ENCODE measurements around the gene MIPEP. TPM values are rescaled to one million over a fixed set of nuclear protein-coding genes. Genes with fewer than 3 reads are reported as not detected.

MIPEP gene
- total and polyA plus RNA-seq, 10 of the 15 experiments (the other 5 are each of a cell fraction or from before 2014, with no cell fraction given) = 15.6 to 56.2 (median 29.8) TPM

GRCh38 chr13:23817136-23817535 lies 72.1 kb downstream of the MIPEP start:
- intact Hi-C loops (cut with micrococcal nuclease; ENCODE audit: unreplicated experiment) = no loop called here
- RAD21 ChIA-PET (ENCODE audit: unreplicated experiment) = no interaction called here
- H3K4me3 ChIP-seq = no peak overlapping the region
- no peak for TF ChIP-seq RELA (IDR thresholded peaks at IDR 0.05; ENCODE audit: borderline replicate concordance, partially characterized antibody)
- no peak for TF ChIP-seq CEBPZ (IDR thresholded peaks at IDR 0.05; ENCODE audit: low read depth, low read length)
- TF ChIP-seq MYB (IDR thresholded peaks at IDR 0.05; ENCODE audit: borderline replicate concordance, low read depth, low read length) = no peak
- no peak for TF ChIP-seq FOS (IDR thresholded peaks at IDR 0.05; ENCODE audit: borderline replicate concordance, extremely low read depth, insufficient read length)
- no peak for TF ChIP-seq EED (IDR thresholded peaks at IDR 0.05; ENCODE audit: low read depth)
- no peak for TF ChIP-seq RFX5 (IDR thresholded peaks at IDR 0.05; ENCODE audit: low read depth, low read length)
- no peak for TF ChIP-seq ATF3 (IDR thresholded peaks at IDR 0.05; ENCODE audit: borderline replicate concordance, extremely low read depth, low read depth, low read length)
- no peak for TF ChIP-seq NBN (IDR thresholded peaks at IDR 0.05)
- TF ChIP-seq BRCA1 (IDR thresholded peaks at IDR 0.05; ENCODE audit: low read depth, low read length) = no peak
- no peak for TF ChIP-seq BMI1 (IDR thresholded peaks at IDR 0.05; ENCODE audit: borderline replicate concordance)
- no peak for TF ChIP-seq TBL1XR1 (IDR thresholded peaks at IDR 0.05; ENCODE audit: low read depth, low read length)
- TF ChIP-seq RUNX3 (IDR thresholded peaks at IDR 0.05; ENCODE audit: low read length) = no peak
- no peak for TF ChIP-seq BCL3 (IDR thresholded peaks at IDR 0.05; ENCODE audit: borderline replicate concordance, insufficient read depth, low read depth, low read length, poor library complexity, severe bottlenecking)
- TF ChIP-seq NFXL1 (IDR thresholded peaks at IDR 0.05; ENCODE audit: borderline replicate concordance) = no peak
- TF ChIP-seq CBX5 (IDR thresholded peaks at IDR 0.05; ENCODE audit: low read depth) = no peak
- TF ChIP-seq CBFB (IDR thresholded peaks at IDR 0.05; ENCODE audit: low read depth) = no peak
- TF ChIP-seq BCL11A (IDR thresholded peaks at IDR 0.05; ENCODE audit: low read depth, low read length) = no peak
- SMC1A ChIA-PET (ENCODE audit: uncharacterized antibody, unreplicated experiment) = interaction anchor here (1.1 to 3.9 kb wide), 3 partner anchors 11 to 33 kb away, joined by 3 to 15 read pairs (median 3); no protein-coding TSS in a partner anchor
- no peak overlapping the region for H3K4me2 ChIP-seq (ENCODE audit: control insufficient read depth, insufficient read depth)
- FAIRE-seq (no peak), ATAC-seq (no peak), DNase-seq (ENCODE audit: low read depth, low spot score) (no peak)
- no peaks in the 10 kb centered on the region for H4K20me1 ChIP-seq (ENCODE audit: control insufficient read depth, insufficient read depth)
- H2AFZ ChIP-seq (ENCODE audit: control insufficient read depth, low read depth, low read length) = no peak overlapping the region
- 100% methylated on average over 2 of the region's 2 CpGs for WGBS (ENCODE audit: insufficient coverage, insufficient replicate concordance, low lambda C conversion rate, missing lambda C conversion rate)
- no peaks in the 10 kb centered on the region for H3K27me3 ChIP-seq (replicated peaks in 1 of 2; ENCODE audit: control insufficient read depth in 2 of 2, insufficient read depth in 2 of 2, low read length in 1 of 2)
- no peaks in the 10 kb centered on the region for H3K9me3 ChIP-seq (replicated peaks; ENCODE audit: control insufficient read depth, insufficient read depth, low read length)
- no TSS peak for BruUV-seq (replicated peaks)
- no peak overlapping the region for H3K9ac ChIP-seq (ENCODE audit: control insufficient read depth, insufficient read depth, low read length)
- H3K79me2 ChIP-seq (ENCODE audit: control insufficient read depth, insufficient read depth, low read length) = no peaks in the 10 kb centered on the region
- H3K27ac ChIP-seq (ENCODE audit: control insufficient read depth, insufficient read depth) = no peak overlapping the region
- peaks cover 2% of the 10 kb centered on the region for H3K4me1 ChIP-seq (ENCODE audit: control insufficient read depth, insufficient read depth, low read length)
- in situ Hi-C loops (cut with MboI) = no loop called here
- no peaks in the 10 kb centered on the region; a peak in 1 of 4 replicates for H3K36me3 ChIP-seq (ENCODE audit: control insufficient read depth in 2 of 2, insufficient read depth in 2 of 2, low read length in 1 of 2)
- POLR2A ChIA-PET = no interaction called here
- CTCF ChIA-PET = interaction anchor here (1.0 kb wide), 1 partner anchor 52 kb away, joined by 3 read pairs; no protein-coding TSS in a partner anchor

Data from GM12878 (cell line).